ENCODE measurements around the gene AGAP1.

AGAP1 gene

GRCh38 chr2:235765181-235765820, 271.5 kb downstream of the AGAP1 start:
- no peak for DNase-seq (ENCODE audit: low read depth in 3 of 3)

- peak; percentile 19 to 41 (median 26) for DNase-seq (ENCODE audit: low read depth in 3 of 3)
These were observed 272.4 kb downstream of the AGAP1 start for GRCh38 chr2:235766278-235766677.

DNA sequence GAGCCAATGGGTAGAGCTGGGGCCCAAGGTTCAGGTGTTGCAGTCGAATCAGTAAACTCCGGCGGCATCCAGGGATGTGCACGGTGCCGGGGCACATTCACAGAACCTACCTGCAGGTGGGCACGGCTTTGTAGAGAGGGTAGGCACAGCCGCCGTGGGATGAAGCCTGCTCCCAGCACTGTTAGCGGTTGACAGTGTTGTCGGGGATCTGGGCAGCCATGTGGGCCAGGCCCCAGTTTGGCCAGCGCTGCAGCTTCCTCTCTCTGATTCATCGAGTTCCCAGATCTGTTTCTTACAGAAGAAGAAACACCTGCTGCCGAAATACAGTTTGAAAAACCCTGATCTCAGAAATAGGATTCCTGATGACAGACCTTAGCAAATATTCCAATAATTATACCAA, 274.8 kb downstream of the AGAP1 start:
- DNase-seq (ENCODE audit: low read depth in 3 of 3), result no peak

- no peak for DNase-seq (ENCODE audit: low read depth in 3 of 3)
These were observed 275.2 kb downstream of the AGAP1 start for GRCh38 chr2:235769046-235769445.

DNA sequence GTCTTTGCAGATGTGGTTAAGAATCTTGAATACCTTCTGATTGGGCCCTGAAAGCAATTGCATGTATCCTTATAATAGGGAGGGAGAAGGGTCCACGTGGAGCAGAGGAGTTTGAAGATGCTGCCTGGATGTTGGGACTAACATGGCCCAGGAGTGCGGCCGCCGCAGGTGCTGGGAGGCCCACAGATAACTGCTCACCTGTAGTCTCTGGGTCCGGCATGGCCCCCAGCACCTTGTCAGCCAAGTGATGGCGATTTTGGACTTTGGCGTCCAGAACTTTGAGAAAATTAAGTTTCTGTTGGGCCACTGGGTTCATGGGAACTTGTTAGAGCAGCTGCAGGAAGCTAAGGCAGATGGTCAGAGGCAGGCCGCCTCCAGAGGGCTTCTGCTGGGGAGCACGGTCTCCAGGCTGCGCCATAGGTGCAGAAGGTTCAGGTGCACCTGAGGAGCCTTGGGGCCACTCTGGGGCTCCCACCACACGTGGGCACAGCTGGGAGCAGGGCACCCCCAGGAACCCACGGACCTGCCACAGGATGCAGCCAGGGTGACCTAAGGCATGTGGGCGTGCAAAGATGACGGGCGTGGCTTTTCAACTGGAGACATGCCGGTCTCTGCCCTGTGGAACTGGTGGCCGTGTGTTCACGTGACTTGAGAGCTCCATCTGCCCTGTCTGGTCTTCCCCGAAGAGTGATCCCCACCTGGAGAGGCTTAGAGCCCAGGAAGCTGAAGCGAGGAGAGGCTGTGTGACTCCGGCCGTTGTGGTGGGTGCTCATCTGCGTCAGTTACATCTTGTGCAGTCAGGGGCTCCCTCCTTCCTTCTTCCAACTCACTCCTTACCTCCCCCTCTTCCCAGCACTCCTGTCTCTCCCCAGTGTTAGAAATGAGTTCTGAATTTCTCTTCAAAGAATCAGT, 277.3 kb downstream of the AGAP1 start:
- no peak for DNase-seq (ENCODE audit: low read depth in 3 of 3)

- DNase-seq (ENCODE audit: low read depth in 3 of 3), result no peak
These were observed 279.5 kb downstream of the AGAP1 start for GRCh38 chr2:235773188-235773928.

DNA sequence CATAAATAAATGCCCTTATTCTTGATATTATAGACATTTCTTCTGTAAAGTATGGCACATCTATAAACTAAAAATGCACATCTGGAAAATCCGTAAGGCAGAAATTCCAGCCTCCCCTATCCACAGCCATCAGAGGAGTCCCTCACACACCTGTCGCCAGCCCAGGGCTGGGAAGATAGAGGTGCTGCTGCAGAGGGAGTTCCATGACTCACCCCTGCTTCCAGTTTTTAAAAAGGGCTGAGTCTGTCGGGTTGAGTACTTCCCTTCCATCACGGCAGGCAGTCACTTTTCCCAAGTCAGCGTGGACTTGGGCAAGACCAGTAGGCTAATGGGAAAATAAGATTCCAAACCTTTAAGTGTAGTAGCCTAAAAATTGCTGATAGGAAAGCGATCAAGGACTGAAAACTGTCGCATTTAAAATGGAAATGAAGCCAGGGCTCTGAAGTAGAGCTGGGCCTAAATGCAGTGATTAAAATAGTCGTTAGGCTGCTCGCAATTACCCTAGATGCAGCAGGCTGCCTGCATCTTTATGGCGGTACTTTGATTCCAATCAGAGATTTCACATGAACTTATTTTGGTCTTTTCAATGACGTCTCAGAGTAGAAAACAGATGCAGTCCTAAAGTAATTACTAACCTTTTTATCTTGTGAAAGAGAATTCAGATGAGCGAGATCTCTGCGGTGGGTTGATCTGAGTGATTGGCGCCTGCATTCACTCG, 280.5 kb downstream of the AGAP1 start:
- no peak for DNase-seq (ENCODE audit: low read depth in 3 of 3)

GRCh38 chr2:235776531-235776930, 282.7 kb downstream of the AGAP1 start:
- DNase-seq (ENCODE audit: low read depth in 3 of 3), result no peak

GRCh38 chr2:235779444-235779896, 285.6 kb downstream of the AGAP1 start:
- DNase-seq (ENCODE audit: low read depth in 3 of 3), result peak; percentile 52 to 54 (median 53)

DNA sequence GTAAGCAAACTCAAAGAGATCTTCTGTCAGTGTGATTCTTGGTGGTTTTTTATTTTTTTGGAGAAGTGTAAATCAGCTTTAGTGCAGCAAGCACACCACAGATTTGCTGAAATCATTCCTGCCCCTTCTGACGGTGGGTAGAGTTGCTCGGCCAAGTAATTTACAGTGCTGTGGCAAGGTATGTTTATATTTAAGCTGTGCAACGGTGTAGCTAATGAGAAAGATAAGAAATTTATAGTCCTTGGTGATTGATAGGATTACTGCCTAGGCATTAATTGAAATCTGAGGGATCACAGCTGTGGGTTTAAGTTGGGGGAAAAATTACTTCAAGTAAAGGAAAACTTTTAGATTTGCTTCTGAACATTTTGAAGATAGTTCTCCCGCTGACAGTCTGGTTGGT, 286.6 kb downstream of the AGAP1 start:
- DNase-seq (ENCODE audit: low read depth in 3 of 3), result no peak

DNA sequence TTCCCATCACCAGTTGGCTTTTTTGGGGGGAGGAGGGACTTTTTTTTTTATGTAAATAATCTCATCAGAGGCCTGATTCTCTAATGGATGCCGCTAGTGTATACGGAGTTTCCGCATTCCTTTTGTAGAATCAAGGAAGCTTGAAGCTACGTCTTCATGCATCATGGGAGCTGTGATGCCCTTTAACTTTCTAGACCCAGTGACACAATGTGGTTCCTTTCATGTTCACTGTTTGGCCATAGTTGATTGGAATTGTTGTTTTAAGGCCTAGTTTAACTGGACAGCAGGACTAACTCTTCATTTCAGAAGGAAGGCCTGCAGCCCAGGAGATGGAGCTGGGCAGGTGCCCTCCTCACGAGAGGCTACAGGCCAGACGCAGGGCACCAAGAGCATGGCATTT, 287.9 kb downstream of the AGAP1 start:
- no peak for DNase-seq (ENCODE audit: low read depth in 3 of 3)

DNA sequence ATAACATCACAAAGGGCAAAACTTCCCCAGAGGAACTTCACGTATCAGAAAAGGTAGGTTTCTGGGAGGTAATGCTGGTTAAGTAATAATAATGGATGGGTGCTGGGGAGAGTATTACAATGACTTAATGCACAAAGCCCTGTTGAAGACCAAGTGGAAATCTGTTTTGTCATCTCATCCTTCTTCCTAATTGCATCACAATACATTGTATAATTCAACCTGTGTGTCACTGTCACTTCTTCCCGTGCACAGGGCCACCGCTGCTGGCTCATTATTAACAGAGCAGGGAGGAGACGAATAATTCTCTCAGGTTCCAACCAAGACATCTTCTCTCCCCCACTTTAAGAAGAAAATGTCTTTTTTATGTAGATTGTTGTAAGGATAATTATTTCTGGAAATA, 290.9 kb downstream of the AGAP1 start:
- no peak for DNase-seq (ENCODE audit: low read depth in 3 of 3)

DNA sequence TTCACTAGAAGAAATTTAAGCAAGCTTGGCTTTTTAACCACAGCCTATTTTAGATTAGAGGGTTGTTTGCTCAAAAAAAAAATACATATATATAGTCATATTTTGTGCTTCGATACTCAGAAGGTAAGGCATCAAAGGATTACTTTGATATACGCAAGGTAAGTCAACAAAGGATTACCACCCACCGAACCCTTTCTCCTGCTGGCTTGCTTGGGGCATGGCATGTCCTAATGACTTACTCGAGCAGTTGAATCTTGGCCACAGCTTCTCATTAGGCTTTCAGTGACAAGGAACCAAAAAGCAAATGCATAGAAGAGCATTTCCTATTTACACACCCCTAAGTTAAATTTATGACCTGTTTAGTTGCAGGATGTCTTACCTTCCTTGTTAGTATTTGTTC, 295.7 kb downstream of the AGAP1 start:
- DNase-seq (ENCODE audit: low read depth in 3 of 3), result no peak

DNA sequence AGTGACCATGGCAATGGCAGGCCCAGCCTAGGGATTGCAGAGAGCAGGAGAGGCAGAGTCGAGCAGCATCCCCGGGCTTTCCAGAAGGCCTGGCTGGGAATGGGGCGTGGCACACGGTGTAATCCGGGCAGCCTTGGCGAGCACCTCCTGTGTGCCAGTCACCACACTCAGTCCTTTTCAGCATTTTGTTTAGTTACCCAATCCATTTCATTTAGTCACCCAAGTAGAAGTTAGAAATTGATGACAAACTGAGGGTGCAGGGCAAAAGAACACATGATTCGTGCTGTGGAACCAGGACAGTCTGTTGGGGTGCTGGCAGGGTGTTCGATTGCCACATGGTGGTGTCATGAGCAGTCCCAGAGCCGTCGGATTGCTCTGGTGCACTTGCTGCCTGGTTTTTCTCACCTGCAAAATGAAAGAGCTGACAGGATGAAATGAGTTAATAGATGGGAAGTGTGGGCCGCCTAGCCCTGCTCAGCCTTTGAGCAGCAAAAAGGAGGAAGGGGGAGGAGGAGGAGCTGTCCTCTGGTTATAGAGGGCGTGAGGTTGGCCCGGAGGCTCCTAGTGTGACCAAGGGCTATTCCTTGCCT, 299.4 kb downstream of the AGAP1 start:
- no peak for DNase-seq (ENCODE audit: low read depth in 3 of 3)

- DNase-seq (ENCODE audit: low read depth in 3 of 3), result no peak
These were observed 305.4 kb downstream of the AGAP1 start for GRCh38 chr2:235799281-235799680.

GRCh38 chr2:235802542-235802941, 308.7 kb downstream of the AGAP1 start:
- DNase-seq (ENCODE audit: low read depth in 3 of 3), result no peak

GRCh38 chr2:235803028-235803427, 309.2 kb downstream of the AGAP1 start:
- no peak for DNase-seq (ENCODE audit: low read depth in 3 of 3)

GRCh38 chr2:235804676-235805075, 310.8 kb downstream of the AGAP1 start:
- no peak for DNase-seq (ENCODE audit: low read depth in 3 of 3)

GRCh38 chr2:235806986-235807750, 313.3 kb downstream of the AGAP1 start:
- no peak for DNase-seq (ENCODE audit: low read depth in 3 of 3)

- DNase-seq (ENCODE audit: low read depth in 3 of 3), result no peak
These were observed 314.5 kb downstream of the AGAP1 start for GRCh38 chr2:235808366-235808765.

- DNase-seq (ENCODE audit: low read depth in 3 of 3), result no peak
These were observed 316.4 kb downstream of the AGAP1 start for GRCh38 chr2:235810252-235810651.

Measured in stimulated activated CD4-positive, alpha-beta T cell treated with anti-CD3 and anti-CD28 coated beads, TNF-alpha, amount 100 ng/mL, for 48 hours (primary cell).